Endothelial cell of umbilical vein (primary cell): ENCODE measurements around the gene CEACAM16.
"Not testable (repeated sequence)": the region's sequence is repeated elsewhere in the genome, so short reads cannot be mapped to it uniquely, and the experiment has no call there.

Source experiments
- CTCF ChIP-seq, 2 donors: IDR thresholded peaks; 1 replicate in 1 of 2; 2 replicates in 1 of 2; pipeline ENCODE4 v1.5.1; 2011; ENCODE audit warnings: low read length in 2 of 2, mild to moderate bottlenecking in 2 of 2, moderate library complexity in 2 of 2, control low read depth in 1 of 2, inconsistent platforms in 1 of 2, low read depth in 1 of 2; ENCODE audit not compliant: insufficient read depth in 1 of 2; ENCODE audit errors: extremely low read depth in 1 of 2
- POLR2A ChIP-seq: IDR thresholded peaks from 2 replicates; pipeline ENCODE4 v1.6.1; 2012; ENCODE audit warnings: low read depth, mild to moderate bottlenecking, control low read depth, low read length

GRCh38 chr19:44720396-44720795, 21.4 kb downstream of the CEACAM16 start:
- TF ChIP-seq CTCF (IDR thresholded peaks at IDR 0.05; ENCODE audit: extremely low read depth in 1 of 2, insufficient read depth in 1 of 2, low read depth in 1 of 2, low read length in 2 of 2); POLR2A: not testable (repeated sequence)
